GM20000 (cell line): ENCODE measurements around the gene MYH11.

ENCODE experiments used
- DNase-seq: peaks from one replicate; pipeline ENCODE4 v3.0.0; 2012; ENCODE audit warnings: low spot score
- CTCF ChIP-seq: IDR thresholded peaks from 2 replicates; pipeline ENCODE4 v1.5.1; 2012; ENCODE audit warnings: mild to moderate bottlenecking, control low read depth; ENCODE audit errors: extremely low read depth, missing control alignments

Gene MYH11

DNA sequence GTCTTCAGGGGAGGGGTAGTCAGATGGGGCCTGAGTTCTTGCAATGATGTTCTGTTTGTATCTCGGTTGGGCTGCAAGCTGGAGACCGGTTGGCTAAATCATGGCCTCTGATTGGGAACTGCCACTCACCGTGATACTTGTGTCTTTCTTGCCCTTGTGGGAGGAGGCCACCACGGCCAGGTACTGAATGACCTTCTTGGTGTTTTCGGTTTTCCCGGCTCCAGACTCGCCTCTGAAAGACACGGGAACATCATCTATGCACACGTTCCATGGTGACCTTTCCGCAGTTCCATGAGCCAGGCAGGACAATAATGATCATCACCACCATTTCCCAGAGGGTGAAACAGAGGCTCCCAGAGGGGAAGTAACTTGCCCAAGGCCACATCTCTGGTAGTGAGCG is 70.3 kb downstream of the MYH11 start:
- TF ChIP-seq CTCF, result no peak

DNA sequence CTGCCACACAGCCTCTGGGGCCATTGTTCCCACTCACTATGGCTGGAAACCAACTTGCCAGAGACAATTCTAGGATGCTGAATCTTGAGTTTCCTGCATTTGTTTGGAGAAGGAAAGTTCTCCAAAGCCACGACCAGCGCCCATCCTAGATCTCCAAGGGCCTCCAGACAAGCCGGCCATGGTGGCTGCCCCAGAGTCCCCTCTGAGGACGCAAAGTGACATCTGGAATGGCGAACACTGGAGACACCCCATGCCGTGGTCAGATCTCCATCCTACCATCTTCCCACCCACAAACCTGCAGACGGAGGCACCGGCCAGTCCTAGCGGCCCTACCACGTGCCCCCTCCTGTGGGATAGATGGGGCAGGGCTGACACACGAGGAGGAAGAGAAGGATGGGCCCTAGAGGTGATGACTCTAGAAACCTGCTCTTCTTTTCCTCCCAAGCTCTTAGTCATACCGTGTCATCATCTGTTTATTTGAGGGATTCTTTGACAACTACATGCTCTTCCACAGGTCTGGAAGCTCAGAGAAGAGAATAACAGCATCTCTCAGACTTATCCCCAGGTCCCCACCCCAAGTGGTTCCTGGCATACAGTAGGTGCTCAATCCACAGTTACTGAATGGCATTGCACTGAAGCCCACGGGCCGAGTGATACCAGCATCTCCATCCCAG is 71.3 kb downstream of the MYH11 start:
- TF ChIP-seq CTCF, result no peak
- DNase-seq, result no peak

More for the DNA sequence above, 70.3 kb downstream of the MYH11 start:
- no peak for DNase-seq

DNA sequence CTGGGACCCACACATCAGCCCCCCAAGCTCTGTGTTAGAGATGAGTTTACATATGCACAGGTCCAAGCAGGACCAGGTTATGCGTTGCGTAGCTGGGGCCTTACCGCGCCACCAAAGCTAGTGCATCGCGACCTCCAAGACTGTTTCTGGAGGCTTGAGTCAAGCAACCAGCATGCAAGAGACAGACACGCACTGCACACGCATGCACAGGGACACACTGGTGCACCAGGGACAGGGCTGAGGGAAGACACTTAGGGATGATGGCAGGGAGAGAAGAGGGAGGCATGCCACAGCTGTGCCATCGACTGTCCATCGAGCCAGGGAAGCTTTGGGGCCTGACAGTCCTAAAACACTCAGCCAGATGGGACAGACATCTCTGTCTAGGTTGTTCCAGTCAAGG is 72.8 kb downstream of the MYH11 start:
- no peak for TF ChIP-seq CTCF
- no peak for DNase-seq

GRCh38 chr16:15782573-15783365 is 74.1 kb downstream of the MYH11 start:
- DNase-seq, result no peak
- no peak for TF ChIP-seq CTCF

DNA sequence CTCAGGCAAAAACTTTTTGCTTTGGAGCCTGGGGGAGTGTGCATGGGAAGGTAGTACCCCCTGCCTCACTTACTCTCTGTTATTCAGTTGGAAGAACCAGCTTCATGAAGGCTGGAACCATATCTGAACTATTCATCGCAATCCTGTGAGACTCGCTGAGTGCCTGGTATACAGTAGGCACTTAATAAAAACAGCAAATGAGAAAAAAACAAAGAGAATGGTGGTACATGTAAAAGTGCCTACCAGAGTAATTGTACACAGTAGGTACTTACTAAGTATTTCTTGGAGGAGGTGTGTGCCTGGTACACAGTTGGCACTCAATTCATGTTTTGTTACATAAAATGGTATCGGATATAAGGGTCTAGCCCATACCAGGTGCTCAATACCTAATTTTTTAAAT is 75.2 kb downstream of the MYH11 start:
- DNase-seq, result no peak
- no peak for TF ChIP-seq CTCF

DNA sequence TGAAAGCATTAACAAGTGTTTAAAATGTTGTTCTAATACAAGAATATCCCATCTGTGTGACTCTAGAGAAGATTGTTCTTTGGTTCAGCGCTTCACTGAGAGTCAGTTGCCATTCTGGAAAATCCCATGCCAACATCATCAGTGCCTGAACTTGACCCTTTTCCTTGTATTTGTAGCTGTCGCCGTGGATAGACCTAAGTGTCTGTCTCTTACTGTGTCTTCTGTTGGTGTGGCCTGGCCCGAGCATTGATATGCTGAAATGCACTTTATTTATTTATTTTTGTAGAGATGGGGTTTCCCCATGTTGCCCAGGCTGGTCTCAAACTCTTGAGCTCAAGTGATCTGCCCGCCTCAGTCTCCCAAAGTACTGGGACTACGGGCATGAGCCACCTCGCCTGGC is 76.0 kb downstream of the MYH11 start:
- no peak for DNase-seq
- no peak for TF ChIP-seq CTCF

DNA sequence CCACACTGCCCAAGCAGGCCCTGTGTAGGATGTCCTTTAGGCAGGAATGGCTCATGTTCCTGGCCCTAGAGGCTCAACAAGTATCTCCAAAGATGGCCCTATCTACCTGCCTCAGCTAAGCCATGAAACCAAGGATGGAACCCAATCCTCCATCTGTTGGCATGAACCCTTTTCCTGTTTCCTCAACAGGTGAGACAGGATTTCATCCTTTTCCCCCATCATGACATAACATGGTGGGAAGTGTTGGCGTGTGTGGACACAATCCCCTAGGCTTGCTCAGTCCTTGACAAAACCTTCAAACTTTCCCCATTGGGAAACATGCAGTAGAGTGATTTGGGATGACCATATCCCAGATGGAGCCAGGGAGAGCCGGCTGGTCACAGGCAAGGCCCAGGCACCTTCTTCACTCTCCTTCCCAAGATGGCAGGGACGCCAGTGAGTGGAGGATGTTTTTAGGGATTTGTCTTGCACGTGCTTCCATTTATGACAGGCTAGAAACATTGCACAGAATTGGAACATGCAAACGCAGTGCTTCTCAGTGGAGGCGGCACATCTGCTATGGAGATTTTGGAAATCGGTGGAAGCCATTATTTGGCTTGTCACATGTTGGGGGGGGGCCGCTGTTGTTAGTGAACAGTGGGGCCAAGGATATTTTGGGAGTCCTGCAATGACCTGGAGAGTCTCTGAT is 77.0 kb downstream of the MYH11 start:
- no peak for TF ChIP-seq CTCF
- no peak for DNase-seq
